CD4-positive, alpha-beta T cell (primary cell): ENCODE measurements around the gene SLC5A12. TPM values are rescaled to one million over a fixed set of nuclear protein-coding genes. Genes with fewer than 3 reads are reported as not detected.

Experiments
- ATAC-seq: fragments of 200-7000 bp; cut with Tn5 transposase; one replicate; pipeline ENCODE4 v1.10.0; 2022; ENCODE audit warnings: mild to moderate bottlenecking; ENCODE audit not compliant: poor library complexity
- CTCF ChIA-PET: fragments of 350-600 bp; sonication (Branson Sonifier 250); formaldehyde crosslinking; loops from one replicate; lab custom pipeline; 2021; ENCODE audit warnings: antibody characterized with exemption, inconsistent platforms; lab: Charles Lee
- POLR2A ChIA-PET: fragments of 350-600 bp; sonication (Branson Sonifier 250); formaldehyde crosslinking; loops from one replicate; lab custom pipeline; 2021; ENCODE audit warnings: antibody characterized with exemption, inconsistent platforms; lab: Charles Lee
- DNase-seq, 14 experiments: peaks; one replicate each; pipeline ENCODE4 v3.0.0-alpha.2; 2013 to 2020; ENCODE audit warnings: mixed read lengths in 2 of 14
- H3K27ac ChIP-seq, 2 donors: one replicate each; pipeline versions ENCODE4 v1.5.1 to v1.7.0; 2013; ENCODE audit warnings: low read length in 2 of 2, low read depth in 1 of 2, mild to moderate bottlenecking in 1 of 2
- H3K27me3 ChIP-seq, 2 experiments: 1 replicate in 1 of 2; 2 replicates in 1 of 2; pipeline versions ENCODE4 v1.6.1 to v1.7.0; 2013; ENCODE audit warnings: low read length in 2 of 2, control low read depth in 1 of 2, mild to moderate bottlenecking in 1 of 2, moderate library complexity in 1 of 2; ENCODE audit not compliant: insufficient read depth in 2 of 2, control insufficient read depth in 1 of 2
- H3K36me3 ChIP-seq: one replicate; pipeline ENCODE4 v1.6.1; 2013; ENCODE audit warnings: low read length, control low read depth; ENCODE audit not compliant: insufficient read depth
- H3K4me1 ChIP-seq: one replicate; pipeline ENCODE4 v1.6.1; 2013; ENCODE audit warnings: low read length, control low read depth; ENCODE audit not compliant: insufficient read depth
- H3K4me3 ChIP-seq: one replicate; pipeline ENCODE4 v1.5.1; 2013; ENCODE audit warnings: mild to moderate bottlenecking, low read length, moderate library complexity
- H3K9me3 ChIP-seq, 2 experiments: 1 replicate in 1 of 2; 2 replicates in 1 of 2; pipeline versions ENCODE4 v1.6.1 to v1.7.0; 2013; ENCODE audit warnings: low read length in 2 of 2, mild to moderate bottlenecking in 2 of 2, control low read depth in 1 of 2, moderate library complexity in 1 of 2; ENCODE audit not compliant: control insufficient read depth in 1 of 2, insufficient read depth in 1 of 2
- H3K27ac Mint-ChIP-seq: one replicate; pipeline ENCODE4 v1.8.0; 2020; ENCODE audit warnings: mixed read lengths
- H3K27me3 Mint-ChIP-seq: one replicate; pipeline ENCODE4 v1.8.0; 2021; ENCODE audit warnings: mixed read lengths
- H3K36me3 Mint-ChIP-seq: one replicate; pipeline ENCODE4 v1.8.0; 2021; ENCODE audit warnings: low read depth, mixed read lengths
- H3K4me1 Mint-ChIP-seq: one replicate; pipeline ENCODE4 v1.8.0; 2021; ENCODE audit warnings: low read depth, mixed read lengths
- H3K4me3 Mint-ChIP-seq: one replicate; pipeline ENCODE4 v1.8.0; 2020; ENCODE audit warnings: mild to moderate bottlenecking, mixed read lengths
- H3K9me3 Mint-ChIP-seq: one replicate; pipeline ENCODE4 v1.8.0; 2020; ENCODE audit warnings: mixed read lengths
- CTCF ChIP-seq: fragments of 200-600 bp; IDR thresholded peaks from one replicate; pipeline ENCODE4 v1.8.0; 2022; ENCODE audit warnings: antibody characterized with exemption, mild to moderate bottlenecking
- intact Hi-C, 2 experiments: fragments of 100-400 bp; cut with DNase I in 1 of 2; cut with micrococcal nuclease in 1 of 2; formaldehyde crosslinking; loops; one replicate each; pipeline versions ENCODE4 v1.15.1 to v1.9.0; 2023 to 2025; cut with DNase I, micrococcal nuclease
- total RNA-seq, 174 experiments: library from RNA in 2 of 174; stranded (reverse) in 2 of 174; gene quantifications; one replicate each; pipeline ENCODE4 v1.2.3 and lab custom pipeline; 2021 to 2026

SLC5A12 gene
- total RNA-seq, 2 experiments from 2014 or later: not detected

- Histone ChIP-seq H3K9me3 (no peaks in the 10 kb centered on the region), H3K27me3 (no peaks in the 10 kb centered on the region), H3K36me3 (no peaks in the 10 kb centered on the region), H3K4me3 (no peak overlapping the region), H3K27ac (no peak overlapping the region), H3K4me1 (no peaks in the 10 kb centered on the region)
- Mint-ChIP-seq H3K9me3 (no peaks in the 10 kb centered on the region), H3K4me3 (no peak overlapping the region), H3K4me1 (no peaks in the 10 kb centered on the region), H3K27me3 (no peaks in the 10 kb centered on the region), H3K36me3 (no peaks in the 10 kb centered on the region), H3K27ac (no peak overlapping the region)
- CTCF ChIA-PET: no interaction called here
- DNase-seq (no peak), ATAC-seq (no peak)
- TF ChIP-seq CTCF: no peak
- intact Hi-C loops: no loop called here
- POLR2A ChIA-PET: no interaction called here
These were observed 46.5 kb downstream of the SLC5A12 start for GRCh38 chr11:26675233-26675928.

GRCh38 chr11:26665946-26666345 lies 55.9 kb downstream of the SLC5A12 start:
- TF ChIP-seq CTCF: no peak
- Histone ChIP-seq H3K27ac (no peak overlapping the region), H3K4me3 (no peak overlapping the region), H3K36me3 (no peaks in the 10 kb centered on the region), H3K4me1 (no peaks in the 10 kb centered on the region), H3K9me3 (no peaks in the 10 kb centered on the region), H3K27me3 (no peaks in the 10 kb centered on the region)
- no peaks in the 10 kb centered on the region for H3K27me3 Mint-ChIP-seq
- intact Hi-C loops: no loop called here
- CTCF ChIA-PET: no interaction called here
- POLR2A ChIA-PET: no interaction called here
- DNase-seq: no peak
- H3K36me3 Mint-ChIP-seq: no peaks in the 10 kb centered on the region
- H3K9me3 Mint-ChIP-seq: peaks cover 3% of the 10 kb centered on the region
- no peak overlapping the region for H3K4me3 Mint-ChIP-seq
- H3K27ac Mint-ChIP-seq: no peak overlapping the region
- no peaks in the 10 kb centered on the region for H3K4me1 Mint-ChIP-seq
- no peak for ATAC-seq

DNA sequence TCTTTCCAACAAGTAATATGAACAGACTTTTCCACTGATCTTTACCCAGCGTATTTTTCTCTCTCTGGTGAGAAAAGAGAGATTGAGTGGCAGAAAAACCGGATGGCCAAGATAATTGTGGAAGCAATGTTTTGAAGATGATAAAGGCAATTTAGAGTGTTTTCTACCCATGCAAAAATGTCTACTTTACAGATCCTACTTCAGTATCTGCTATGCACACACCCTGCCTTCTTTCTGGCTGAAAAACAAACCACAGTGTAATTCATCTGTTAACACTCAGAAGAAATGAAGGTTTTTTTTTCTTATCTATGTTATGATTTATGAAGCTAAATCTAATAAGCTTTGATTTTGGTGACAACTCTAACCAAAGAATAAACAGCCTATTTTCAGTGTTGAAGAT lies 56.8 kb downstream of the SLC5A12 start:
- POLR2A ChIA-PET: no interaction called here
- Mint-ChIP-seq H3K9me3 (peaks cover 3% of the 10 kb centered on the region), H3K4me3 (no peak overlapping the region), H3K27ac (no peak overlapping the region), H3K36me3 (no peaks in the 10 kb centered on the region), H3K4me1 (no peaks in the 10 kb centered on the region), H3K27me3 (no peaks in the 10 kb centered on the region)
- no peak for TF ChIP-seq CTCF
- no peaks in the 10 kb centered on the region for H3K4me1 ChIP-seq
- H3K36me3 ChIP-seq: no peaks in the 10 kb centered on the region
- no peak for ATAC-seq
- no peak overlapping the region for H3K4me3 ChIP-seq
- no peaks in the 10 kb centered on the region for H3K9me3 ChIP-seq
- intact Hi-C loops: no loop called here
- CTCF ChIA-PET: no interaction called here
- H3K27ac ChIP-seq: no peak overlapping the region
- DNase-seq: no peak
- H3K27me3 ChIP-seq: no peaks in the 10 kb centered on the region
